Smooth muscle cell (in vitro differentiated cells): ENCODE measurements around the gene RBM28. TPM values are rescaled to one million over a fixed set of nuclear protein-coding genes. Genes with fewer than 3 reads are reported as not detected.

Experiments
- DNase-seq: peaks from one replicate; lab custom pipeline; 2025; ENCODE audit not compliant: unreplicated experiment; lab: John Stamatoyannopoulos, UW
- H2AFZ ChIP-seq: fragments of 200-600 bp; sonication (generic); 2 replicates; pipeline ENCODE4 v1.6.0; 2016; ENCODE audit warnings: antibody characterized with exemption, low read depth, mild to moderate bottlenecking
- H3F3A ChIP-seq: fragments of 200-600 bp; sonication (generic); 2 replicates; pipeline ENCODE4 v1.6.0; 2017; ENCODE audit warnings: antibody characterized with exemption, low read depth
- H3K27ac ChIP-seq: fragments of 200-600 bp; sonication (generic); 2 replicates; pipeline ENCODE4 v1.5.1; 2016; ENCODE audit warnings: low read depth, mild to moderate bottlenecking
- H3K27me3 ChIP-seq: fragments of 200-600 bp; sonication (generic); 2 replicates; pipeline ENCODE4 v1.6.1; 2016; ENCODE audit warnings: low read depth, mild to moderate bottlenecking
- H3K36me3 ChIP-seq: fragments of 200-600 bp; sonication (generic); 2 replicates; pipeline ENCODE4 v1.5.1; 2016; ENCODE audit warnings: low read depth
- H3K4me1 ChIP-seq: fragments of 200-600 bp; sonication (generic); 2 replicates; pipeline ENCODE4 v1.5.1; 2016; ENCODE audit warnings: low read depth
- H3K4me2 ChIP-seq: fragments of 200-600 bp; sonication (generic); 2 replicates; pipeline ENCODE4 v1.6.0; 2016; ENCODE audit warnings: mild to moderate bottlenecking
- H3K4me3 ChIP-seq: fragments of 200-600 bp; sonication (generic); 2 replicates; pipeline ENCODE4 v1.5.1; 2016; ENCODE audit warnings: mild to moderate bottlenecking
- H3K79me2 ChIP-seq: fragments of 200-600 bp; sonication (generic); 2 replicates; pipeline ENCODE4 v1.6.0; 2016; ENCODE audit warnings: low read depth, mild to moderate bottlenecking
- H3K9ac ChIP-seq: fragments of 200-600 bp; sonication (generic); 2 replicates; pipeline ENCODE4 v1.6.0; 2016; ENCODE audit warnings: low read depth
- H3K9me3 ChIP-seq: fragments of 200-600 bp; sonication (generic); replicated peaks from 2 replicates; pipeline ENCODE4 v1.5.1; 2016; ENCODE audit warnings: low read depth
- H4K20me1 ChIP-seq: fragments of 200-600 bp; sonication (generic); 2 replicates; pipeline ENCODE4 v1.6.0; 2016; ENCODE audit warnings: low read depth
- CTCF ChIP-seq: fragments of 200-600 bp; sonication (generic); IDR thresholded peaks from 2 replicates; pipeline ENCODE4 v1.5.1; 2017; ENCODE audit warnings: borderline replicate concordance, mild to moderate bottlenecking, antibody characterized with exemption; ENCODE audit not compliant: insufficient read depth, poor library complexity, severe bottlenecking
- WGBS: methylation state at CpG from one replicate; pipeline ENCODE4 v1.1.7; 2016; ENCODE audit warnings: low lambda C conversion rate; 5-methylcytosine and 5-hydroxymethylcytosine counted together
- polyA plus RNA-seq: library from polyadenylated mRNA; unstranded; fragments of >200 nt; fragmentation: Nextera tagmentation; extraction: Ambion mirVana; gene quantifications from 2 replicates; pipeline ENCODE4 v1.2.1, GENCODE V29; 2016
- total RNA-seq: library from RNA; depleted of rRNA; stranded (reverse); fragments of >200 nt; gene quantifications from 2 replicates; pipeline ENCODE4 v1.2.3, GENCODE V29; 2014

The RBM28 gene
- total and polyA plus RNA-seq, 2 experiments from 2014 or later = 13.7 to 23.2 TPM

DNA sequence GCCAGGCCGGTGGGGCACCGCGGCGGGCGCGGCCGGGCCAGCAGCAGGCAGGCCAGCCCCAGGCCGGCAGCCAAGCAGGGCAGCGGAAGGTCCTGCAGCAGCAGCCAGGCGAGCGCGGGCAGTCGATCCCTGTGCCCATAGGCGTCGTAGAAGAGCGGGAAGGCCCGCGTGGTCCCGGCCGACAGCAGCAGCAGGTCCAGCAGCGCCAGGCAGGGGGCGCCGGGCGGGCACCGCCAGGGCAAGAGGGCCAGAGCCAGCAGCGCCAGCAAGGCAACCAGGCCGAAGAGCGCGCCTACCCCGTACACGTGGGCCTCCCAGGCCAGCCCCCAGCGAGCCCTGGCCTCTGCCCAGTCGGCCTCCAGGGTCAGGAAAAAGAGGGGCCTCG lies 8.4 kb upstream of the RBM28 start:
- Histone ChIP-seq H2AFZ (no peak overlapping the region), H3K4me3 (no peak overlapping the region), H3F3A (no peaks in the 10 kb centered on the region), H3K4me2 (peak overlapping the region; percentile 32), H3K79me2 (no peaks in the 10 kb centered on the region), H3K9ac (no peak overlapping the region), H4K20me1 (no peaks in the 10 kb centered on the region), H3K9me3 (no peaks in the 10 kb centered on the region), H3K27ac (no peak overlapping the region), H3K27me3 (peaks cover 52% of the 10 kb centered on the region), H3K36me3 (no peaks in the 10 kb centered on the region), H3K4me1 (peaks cover 3% of the 10 kb centered on the region)
- no peak for DNase-seq
- TF ChIP-seq CTCF = peak; percentile 45
- WGBS = 19% methylated on average over 33 of the region's 34 CpGs

- peak overlapping the region; percentile 44 for H3K4me2 ChIP-seq
- H3K9ac ChIP-seq = no peak overlapping the region
Measured at GRCh38 chr7:128351296-128352152, 7.8 kb upstream of the RBM28 start.

DNA sequence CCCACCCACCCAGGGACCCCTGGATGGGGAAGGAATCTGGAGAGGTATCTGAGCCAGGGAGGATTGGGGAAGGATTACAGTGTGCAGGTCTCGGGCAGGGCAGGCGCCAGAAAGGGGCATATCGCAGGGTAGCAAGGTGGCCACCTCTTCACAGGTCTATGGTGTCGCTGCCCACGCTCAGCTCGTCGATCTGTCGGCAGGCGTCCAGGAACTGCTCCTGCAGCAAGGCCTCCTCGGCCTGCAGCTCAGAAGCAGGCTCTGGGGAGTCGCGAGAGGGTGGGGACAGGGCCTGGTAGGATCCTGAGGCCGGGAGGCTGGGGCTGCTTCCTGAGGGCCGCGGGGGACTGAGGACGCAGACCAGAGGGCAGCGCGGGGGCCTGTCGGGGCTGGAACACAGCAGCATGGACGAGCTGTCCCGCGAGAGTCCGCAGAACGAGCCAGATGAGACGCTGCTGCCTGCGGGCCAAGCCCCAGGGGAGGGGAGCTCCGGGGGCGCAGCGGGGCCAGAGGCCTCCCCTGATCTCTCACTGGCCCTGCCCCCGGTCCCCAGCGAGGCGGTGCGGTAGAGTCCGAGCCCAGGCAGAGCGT lies 7.1 kb upstream of the RBM28 start:
- TF ChIP-seq CTCF = no peak

More at GRCh38 chr7:128351296-128352152, 7.8 kb upstream of the RBM28 start:
- Histone ChIP-seq H2AFZ (no peak overlapping the region), H3K4me1 (peaks cover 3% of the 10 kb centered on the region), H4K20me1 (no peaks in the 10 kb centered on the region), H3F3A (no peaks in the 10 kb centered on the region), H3K27ac (no peak overlapping the region), H3K27me3 (peaks cover 52% of the 10 kb centered on the region), H3K9me3 (no peaks in the 10 kb centered on the region), H3K4me3 (no peak overlapping the region), H3K79me2 (no peaks in the 10 kb centered on the region), H3K36me3 (no peaks in the 10 kb centered on the region)
- no peak for DNase-seq
- WGBS = 49% methylated on average over 63 of the region's 97 CpGs
- no peak for TF ChIP-seq CTCF

More for the DNA sequence above, 7.1 kb upstream of the RBM28 start:
- no peak for DNase-seq
- WGBS = 88% methylated on average over 16 of the region's 35 CpGs
- Histone ChIP-seq H3K4me1 (no peaks in the 10 kb centered on the region), H3K27ac (no peak overlapping the region), H3K36me3 (no peaks in the 10 kb centered on the region), H3K4me3 (no peak overlapping the region), H3F3A (no peaks in the 10 kb centered on the region), H3K9me3 (no peaks in the 10 kb centered on the region), H3K9ac (no peak overlapping the region), H3K27me3 (peaks cover 52% of the 10 kb centered on the region), H4K20me1 (no peaks in the 10 kb centered on the region), H2AFZ (no peak overlapping the region), H3K4me2 (no peak overlapping the region), H3K79me2 (no peaks in the 10 kb centered on the region)
